GM12878 (cell line): ENCODE measurements around the gene CDC42BPB. TPM values are rescaled to one million over a fixed set of nuclear protein-coding genes. Genes with fewer than 3 reads are reported as not detected.

Experiments
- ATAC-seq: fragments of 200-7000 bp; cut with Tn5 transposase; 3 replicates; pipeline ENCODE4 v1.9.1; 2020; ENCODE audit warnings: mild to moderate bottlenecking, moderate library complexity
- BruUV-seq: library from RNA; stranded (reverse); fragments of 400-500 nt; replicated peaks from 2 replicates; lab custom pipeline; 2021; lab: Mats Ljungman, UMichigan
- CTCF ChIA-PET: fragments of 300-600 bp; sonication (Branson Sonifier 250); formaldehyde crosslinking; extraction: SDS; loops from one replicate; lab custom pipeline; 2021; ENCODE audit warnings: inconsistent platforms; lab: Yijun Ruan, JAX
- POLR2A ChIA-PET: fragments of 350-600 bp; formaldehyde crosslinking; extraction: SDS; loops from one replicate; lab custom pipeline; 2021; ENCODE audit warnings: inconsistent platforms; lab: Charles Lee
- RAD21 ChIA-PET: fragments of 300-600 bp; sonication (Branson Sonifier 250); formaldehyde crosslinking; loops from one replicate; lab custom pipeline; 2023; ENCODE audit warnings: antibody characterized with exemption; ENCODE audit not compliant: unreplicated experiment; lab: Charles Lee
- SMC1A ChIA-PET: fragments of 300-600 bp; sonication (Branson Sonifier 250); formaldehyde crosslinking; loops from one replicate; lab custom pipeline; 2023; ENCODE audit not compliant: unreplicated experiment, uncharacterized antibody; lab: Charles Lee
- DNase-seq: peaks from one replicate; pipeline ENCODE4 v3.0.0-alpha.2; 2011; ENCODE audit warnings: low read depth, low spot score
- FAIRE-seq: peaks from 3 replicates; lab custom pipeline; 2011; peaks lifted over from hg19 to GRCh38; lab: Jason Lieb, UNC
- H2AFZ ChIP-seq: 2 replicates; pipeline ENCODE4 v1.6.0; 2011; ENCODE audit warnings: low read depth, low read length, control low read depth; ENCODE audit not compliant: control insufficient read depth
- H3K27ac ChIP-seq: 2 replicates; pipeline ENCODE4 v1.5.1; 2011; ENCODE audit warnings: control low read depth; ENCODE audit not compliant: control insufficient read depth, insufficient read depth
- H3K27me3 ChIP-seq, 2 experiments: replicated peaks in 1 of 2; 2 replicates each; pipeline versions ENCODE4 v1.6.0 to v1.6.1; 2011; ENCODE audit warnings: low read length in 1 of 2; ENCODE audit not compliant: control insufficient read depth in 2 of 2, insufficient read depth in 2 of 2
- H3K36me3 ChIP-seq, 2 experiments: 2 replicates each; pipeline ENCODE4 v1.5.1; 2011; ENCODE audit warnings: low read length in 1 of 2; ENCODE audit not compliant: control insufficient read depth in 2 of 2, insufficient read depth in 2 of 2
- H3K4me1 ChIP-seq: 2 replicates; pipeline ENCODE4 v1.6.1; 2011; ENCODE audit warnings: mild to moderate bottlenecking, low read length, moderate library complexity, mixed read lengths; ENCODE audit not compliant: control insufficient read depth, insufficient read depth
- H3K4me2 ChIP-seq: 2 replicates; pipeline ENCODE4 v1.6.0; 2011; ENCODE audit warnings: control low read depth; ENCODE audit not compliant: control insufficient read depth, insufficient read depth
- H3K4me3 ChIP-seq: fragments of 200-600 bp; sonication (generic); 2 replicates; pipeline ENCODE4 v1.5.1; 2016
- H3K79me2 ChIP-seq: 2 replicates; pipeline ENCODE4 v1.6.0; 2011; ENCODE audit warnings: low read length; ENCODE audit not compliant: control insufficient read depth, insufficient read depth
- H3K9ac ChIP-seq: 2 replicates; pipeline ENCODE4 v1.8.0; 2011; ENCODE audit warnings: low read length, control low read depth, mixed read lengths; ENCODE audit not compliant: control insufficient read depth, insufficient read depth
- H3K9me3 ChIP-seq: replicated peaks from 3 replicates; pipeline ENCODE4 v1.5.1; 2011; ENCODE audit warnings: mild to moderate bottlenecking, low read length; ENCODE audit not compliant: control insufficient read depth, insufficient read depth
- H4K20me1 ChIP-seq: 2 replicates; pipeline ENCODE4 v1.6.0; 2011; ENCODE audit not compliant: control insufficient read depth, insufficient read depth
- BHLHE40 ChIP-seq, 2 experiments: fragments of 450-650 bp in 1 of 2; IDR thresholded peaks; 2 replicates each; pipeline ENCODE4 v1.6.1; 2011 to 2017; ENCODE audit warnings: low read depth in 2 of 2, borderline replicate concordance in 1 of 2, improper control_type of control experiment in 1 of 2, low read length in 1 of 2, mild to moderate bottlenecking in 1 of 2
- CEBPZ ChIP-seq: fragments of 150-350 bp; IDR thresholded peaks from 2 replicates; pipeline ENCODE4 v1.6.1; 2016; ENCODE audit warnings: low read depth, low read length
- CHD4 ChIP-seq: fragments of 200-600 bp; sonication (generic); IDR thresholded peaks from 2 replicates; pipeline ENCODE4 v1.6.1; 2016; ENCODE audit warnings: mild to moderate bottlenecking
- ELK1 ChIP-seq: IDR thresholded peaks from 2 replicates; pipeline ENCODE4 v1.6.1; 2012; ENCODE audit warnings: low read depth, low read length, improper control_type of control experiment
- MAX ChIP-seq: IDR thresholded peaks from 2 replicates; pipeline ENCODE4 v1.6.1; 2012; ENCODE audit warnings: low read depth, low read length, improper control_type of control experiment
- ZBTB40 ChIP-seq: fragments of 450-650 bp; IDR thresholded peaks from 2 replicates; pipeline ENCODE4 v1.6.1; 2016; ENCODE audit warnings: mild to moderate bottlenecking, moderate library complexity, borderline replicate concordance
- ZNF592 ChIP-seq: fragments of 450-650 bp; IDR thresholded peaks from 2 replicates; pipeline ENCODE4 v1.6.1; 2017; ENCODE audit warnings: mild to moderate bottlenecking, moderate library complexity
- WGBS: methylation state at CpG from one replicate; pipeline ENCODE4 v1.1.6; 2016; ENCODE audit warnings: low lambda C conversion rate; ENCODE audit not compliant: insufficient replicate concordance, insufficient coverage; ENCODE audit errors: missing lambda C conversion rate; 5-methylcytosine and 5-hydroxymethylcytosine counted together
- in situ Hi-C: fragments of 300-500 bp; cut with MboI; formaldehyde crosslinking; loops from 9 replicates; pipeline ENCODE4 v1.14.3; 2018; ENCODE audit warnings: mixed read lengths
- intact Hi-C: fragments of 100-400 bp; cut with micrococcal nuclease; formaldehyde crosslinking; loops from one replicate; pipeline ENCODE4 v1.14.2; 2022; ENCODE audit not compliant: unreplicated experiment
- polyA plus RNA-seq, 11 experiments: library from polyadenylated mRNA; depleted of rRNA in 4 of 11; unstranded in 6 of 11; stranded (reverse) in 5 of 11; fragments of >200 nt; fragmentation: Nextera tagmentation in 4 of 11; fragmentation: Illumina TruSeq in 1 of 11; extraction: Ambion mirVana in 4 of 11; extraction: Trizol in 1 of 11; gene quantifications; 1 replicate in 1 of 11; 2 replicates in 10 of 11; pipeline versions ENCODE4 v1.2.1 to v1.2.3, GENCODE V29; 2011 to 2016; ENCODE audit warnings: inconsistent platforms in 2 of 11, missing spikeins in 2 of 11, low read depth in 1 of 11
- total RNA-seq, 4 experiments: library from RNA; depleted of rRNA in 3 of 4; stranded (reverse); fragments of >200 nt in 3 of 4; fragmentation: Illumina TruSeq in 1 of 4; extraction: Trizol in 1 of 4; gene quantifications; 2 replicates each; pipeline versions ENCODE4 v1.2.1 to v1.2.3, GENCODE V29; 2013 to 2021

The CDC42BPB gene
- total and polyA plus RNA-seq, 10 of the 15 experiments (the other 5 are each of a cell fraction or from before 2014, with no cell fraction given): 0.42 to 22.1 (median 13.3) TPM

GRCh38 chr14:103027451-103027850 is 29.9 kb downstream of the CDC42BPB start (continued):
- TF ChIP-seq ELK1: no peak

- Histone ChIP-seq H4K20me1 (no peaks in the 10 kb centered on the region), H3K79me2 (peaks cover 14% of the 10 kb centered on the region), H3K4me1 (0 out of 2 replicates have a peak, but pooled peaks cover 3% of the 10 kb centered on the region), H3K27me3 (no peaks in the 10 kb centered on the region), H3K9me3 (peaks cover 2% of the 10 kb centered on the region; the same call in 2 of the 3 replicates), H3K36me3 (no peaks in the 10 kb centered on the region; a peak in 1 of 4 replicates), H2AFZ (no peak overlapping the region), H3K27ac (no peak overlapping the region), H3K4me2 (no peak overlapping the region), H3K4me3 (no peak overlapping the region), H3K9ac (no peak overlapping the region)
- BruUV-seq: no TSS peak
- no peak for DNase-seq
- ATAC-seq: no peak
- RAD21 ChIA-PET: interaction anchor here (1.3 kb wide), 1 partner anchor 78 kb away, joined by 3 read pairs; no protein-coding TSS in a partner anchor
- POLR2A ChIA-PET: interaction anchor here (0.6 kb wide), 1 partner anchor 9 kb away, joined by 3 read pairs; no protein-coding TSS in a partner anchor
- no peak for FAIRE-seq
- SMC1A ChIA-PET: no interaction called here
- CTCF ChIA-PET: interaction anchor here (0.9 kb wide), 1 partner anchor 11 kb away, joined by 4 read pairs; no protein-coding TSS in a partner anchor
- 44% methylated on average over 3 of the region's 3 CpGs for WGBS
- in situ Hi-C loops: no loop called here
- intact Hi-C loops: no loop called here
- no peak for TF ChIP-seq CEBPZ
- TF ChIP-seq ZNF592: no peak
- no peak for TF ChIP-seq MAX
- TF ChIP-seq ZBTB40: no peak
- no peak for TF ChIP-seq CHD4
- TF ChIP-seq BHLHE40 (IDR thresholded peaks at IDR 0.05; ENCODE audit: borderline replicate concordance in 1 of 2, low read depth in 2 of 2, low read length in 1 of 2): no peak
Measured at GRCh38 chr14:103026988-103027387, 30.4 kb downstream of the CDC42BPB start.
